NOMO-1 (cell line): Measurements from ENCODE around the gene DLG2.
A peak's percentile ranks its signal among the peaks of the same experiment; 100 is the strongest.
"Not testable (repeated sequence)": the region's sequence is repeated elsewhere in the genome, so short reads cannot be mapped to it uniquely, and the experiment has no call there.

Experiments used
- DNase-seq, 2 experiments: peaks; one replicate each; lab custom pipeline; 2025; ENCODE audit not compliant: unreplicated experiment in 2 of 2; lab: John Stamatoyannopoulos, UW

Gene DLG2

DNA sequence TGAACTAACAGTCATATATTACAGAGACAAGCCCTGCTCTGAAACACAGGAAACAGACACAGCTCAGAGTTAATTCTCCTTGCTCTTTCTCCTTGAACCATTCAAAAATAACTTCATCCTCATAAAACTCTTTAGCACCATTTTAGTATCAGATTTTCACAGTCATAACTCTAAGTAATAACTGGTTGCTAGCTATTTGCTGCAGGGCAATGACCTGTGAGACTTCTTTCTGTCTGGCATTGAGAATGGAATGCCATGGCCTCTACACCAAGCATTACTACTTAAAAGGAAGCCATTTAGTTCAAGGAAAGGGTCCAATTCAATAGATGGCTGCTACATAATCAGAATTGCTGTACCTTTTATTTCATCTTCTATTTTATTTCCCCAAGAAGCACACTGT lies 2154.3 kb downstream of the DLG2 start:
- no peak for DNase-seq

DNA sequence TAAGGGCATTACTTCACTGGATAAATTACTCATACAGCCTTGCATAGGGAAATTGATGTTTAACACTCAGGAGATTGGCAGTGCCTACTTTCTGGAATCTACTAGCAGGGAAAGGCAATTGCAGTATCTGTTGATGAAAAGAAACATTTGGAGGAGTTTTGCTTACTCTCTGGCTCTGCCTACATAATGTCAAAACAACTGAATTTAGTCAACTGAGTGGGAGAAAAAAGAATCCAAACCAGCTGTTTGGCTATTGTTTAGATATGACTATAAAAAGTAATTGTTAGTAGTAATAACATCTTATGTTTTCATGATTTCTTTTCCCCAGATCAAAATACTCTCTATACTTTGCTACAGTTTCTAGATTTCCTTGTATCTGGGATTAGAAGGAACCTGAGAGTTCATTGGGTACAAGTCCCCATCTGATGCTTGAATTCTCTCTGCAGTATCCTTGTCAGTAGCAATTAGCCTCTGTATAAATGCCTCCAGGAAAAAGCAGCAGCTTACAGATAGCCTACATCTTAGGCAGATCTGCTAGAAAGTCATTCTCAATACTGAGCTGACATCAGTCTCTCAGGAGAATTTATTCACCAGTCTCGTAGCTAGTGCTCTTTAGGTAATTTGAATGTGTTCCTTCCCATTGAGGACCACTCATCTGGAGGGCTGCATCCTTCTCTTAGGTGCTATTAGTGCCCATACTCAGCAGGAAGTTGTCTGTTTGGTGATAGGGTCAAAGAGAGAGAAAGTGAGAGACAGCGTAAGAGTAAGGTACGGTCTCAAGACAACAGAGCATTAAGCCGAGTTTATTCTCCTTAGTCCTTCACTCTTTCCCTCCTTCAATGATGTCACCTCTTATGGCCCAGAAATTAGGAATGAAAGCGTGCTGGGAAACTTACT lies 2155.1 kb downstream of the DLG2 start:
- DNase-seq = no peak

DNA sequence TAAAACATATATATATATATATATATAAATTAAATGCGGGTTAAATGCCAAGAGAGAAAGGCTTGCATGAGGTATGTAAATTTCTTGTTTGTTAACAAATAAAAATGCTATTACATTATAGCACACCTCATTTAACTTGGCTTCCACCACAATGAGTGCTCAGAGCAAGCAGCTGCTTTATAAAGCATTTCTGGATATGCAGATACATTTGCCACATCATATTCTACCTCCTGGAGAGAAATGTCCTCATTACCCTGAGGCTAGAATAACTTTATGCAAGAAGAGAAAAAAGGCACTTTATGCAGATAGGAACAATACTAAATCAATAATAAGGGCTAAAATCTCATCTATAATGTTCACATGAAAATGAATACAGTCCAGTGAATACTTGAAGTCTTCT lies 2159.3 kb downstream of the DLG2 start:
- no peak for DNase-seq

DNA sequence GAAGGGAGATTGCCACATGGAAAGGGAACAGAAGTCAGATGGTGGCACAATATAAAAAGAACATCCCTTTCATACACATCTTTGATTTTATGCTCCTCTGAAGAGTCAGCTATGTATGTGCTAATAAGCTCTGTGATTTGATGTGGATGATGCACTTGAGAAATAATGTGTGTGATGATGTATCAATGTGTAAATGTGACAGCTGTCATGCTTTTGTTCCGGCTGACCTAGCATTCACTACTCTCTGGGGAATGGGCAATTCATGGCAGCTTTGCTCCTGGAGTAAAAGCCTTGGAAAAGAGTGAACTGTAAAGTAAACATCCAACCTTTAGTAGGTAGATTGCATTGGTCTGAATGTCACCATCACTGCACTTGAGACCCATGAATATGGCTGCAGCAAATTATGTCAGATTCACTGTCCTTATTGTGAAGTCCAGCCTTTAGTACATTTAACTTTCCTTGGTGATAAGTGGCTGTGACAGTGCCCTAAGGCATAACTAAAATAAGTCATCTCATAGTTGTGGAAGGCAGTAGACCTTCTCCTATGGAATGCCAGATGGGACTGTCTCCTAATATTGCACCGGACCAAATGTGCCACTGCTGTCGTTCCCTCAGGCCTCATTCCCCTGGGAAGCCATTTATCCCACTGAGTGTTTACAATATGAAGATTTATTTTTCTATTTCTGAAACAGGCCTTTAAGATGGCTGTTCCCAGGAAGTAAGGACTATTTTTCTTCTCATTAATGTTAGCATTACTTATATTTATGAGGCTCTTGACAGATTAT lies 2162.8 kb downstream of the DLG2 start:
- no peak for DNase-seq

DNA sequence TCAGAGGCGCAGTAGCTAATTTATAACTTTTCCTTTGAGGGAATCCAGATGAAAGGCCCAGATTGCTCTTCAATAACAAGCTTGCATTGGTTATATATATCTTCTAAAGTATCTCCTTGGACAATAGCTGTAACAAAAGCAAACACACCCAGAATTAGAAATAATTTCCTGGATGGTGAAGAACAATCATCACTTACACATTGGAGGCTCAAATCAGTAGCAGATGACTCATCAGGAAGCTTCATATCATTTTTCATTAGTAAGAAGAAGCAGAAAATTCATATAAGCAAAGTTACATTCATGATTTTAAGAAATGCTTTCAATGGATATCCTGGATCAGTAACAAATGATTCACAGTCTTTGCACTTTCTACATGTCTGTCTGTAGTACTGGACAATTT lies 2167.3 kb downstream of the DLG2 start:
- no peak for DNase-seq

DNA sequence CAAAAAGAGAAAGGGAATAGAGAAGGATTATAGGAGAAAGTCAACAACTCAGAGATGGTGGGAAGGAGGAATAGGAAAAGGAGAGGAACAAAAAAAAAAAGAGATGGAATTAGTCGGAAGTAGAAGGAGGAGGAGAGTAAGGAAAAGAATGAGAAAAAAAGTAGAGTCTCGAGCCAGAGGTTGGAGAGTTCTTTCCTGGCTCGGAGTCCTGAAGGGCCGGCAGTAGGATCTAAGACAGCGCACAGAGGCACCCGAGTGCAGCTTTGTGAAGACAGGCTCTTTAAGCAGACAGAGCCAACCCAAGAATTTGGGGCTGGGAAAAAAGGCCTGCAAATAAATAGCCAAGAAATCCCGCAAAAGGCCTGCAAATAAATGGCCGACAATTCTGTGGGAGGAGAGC lies 2170.6 kb downstream of the DLG2 start:
- no peak for DNase-seq

DNA sequence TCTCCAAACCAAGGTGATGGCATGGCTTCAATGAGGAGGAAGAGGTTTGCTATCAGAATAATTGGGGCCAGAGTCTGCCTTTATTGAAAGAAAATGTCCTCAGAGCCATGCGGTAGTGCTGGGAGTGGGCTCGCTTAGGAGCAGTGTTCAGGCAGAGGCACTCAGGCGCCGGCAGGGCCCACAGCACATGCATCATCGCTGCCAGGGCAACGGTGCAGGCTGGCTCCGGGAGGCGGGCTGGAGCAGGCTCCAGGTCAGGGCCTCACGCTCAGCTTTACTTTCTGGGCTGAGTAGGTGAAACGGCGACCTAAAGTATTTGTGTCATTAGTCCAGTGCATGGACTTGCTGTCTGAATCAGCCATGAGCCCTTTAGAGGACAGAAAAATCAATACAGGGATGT lies 2171.1 kb downstream of the DLG2 start:
- DNase-seq = no peak

DNA sequence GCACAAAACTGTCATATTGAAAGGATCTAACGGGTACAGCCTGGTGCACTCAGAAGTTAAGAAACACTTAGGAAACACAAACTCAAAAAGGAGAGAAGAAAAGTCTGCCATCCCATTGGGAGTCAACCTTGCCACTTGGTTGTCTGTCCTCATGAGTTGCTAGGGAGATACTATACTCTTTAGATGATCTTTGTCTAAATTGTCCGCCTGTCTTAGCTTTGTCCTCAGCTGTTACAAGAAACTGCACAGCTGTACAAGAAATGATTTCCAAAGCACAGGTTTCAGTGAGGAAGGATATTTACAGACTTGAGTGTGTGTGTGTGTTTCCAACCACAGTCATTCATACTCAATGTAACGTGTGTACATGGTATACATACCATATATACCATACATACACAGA lies 2171.8 kb downstream of the DLG2 start:
- DNase-seq = no peak

DNA sequence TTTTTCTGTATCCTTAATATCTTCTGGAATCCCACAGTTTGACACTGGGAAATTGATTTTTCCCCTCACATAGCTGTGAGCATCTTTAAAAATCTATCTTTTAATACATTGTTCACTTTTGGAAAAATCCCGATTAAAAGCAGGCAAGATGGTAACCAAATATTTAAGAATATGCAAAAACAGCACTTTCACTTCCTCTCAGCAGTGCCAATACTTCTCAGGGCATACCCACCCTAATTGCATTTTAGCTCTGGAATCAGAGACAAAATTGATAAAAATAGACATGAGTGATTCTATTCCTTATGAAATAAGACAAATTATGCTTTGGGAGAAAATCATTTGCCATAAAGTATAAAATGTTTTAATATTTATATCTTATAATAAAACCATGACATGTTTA lies 2172.5 kb downstream of the DLG2 start:
- no peak for DNase-seq

DNA sequence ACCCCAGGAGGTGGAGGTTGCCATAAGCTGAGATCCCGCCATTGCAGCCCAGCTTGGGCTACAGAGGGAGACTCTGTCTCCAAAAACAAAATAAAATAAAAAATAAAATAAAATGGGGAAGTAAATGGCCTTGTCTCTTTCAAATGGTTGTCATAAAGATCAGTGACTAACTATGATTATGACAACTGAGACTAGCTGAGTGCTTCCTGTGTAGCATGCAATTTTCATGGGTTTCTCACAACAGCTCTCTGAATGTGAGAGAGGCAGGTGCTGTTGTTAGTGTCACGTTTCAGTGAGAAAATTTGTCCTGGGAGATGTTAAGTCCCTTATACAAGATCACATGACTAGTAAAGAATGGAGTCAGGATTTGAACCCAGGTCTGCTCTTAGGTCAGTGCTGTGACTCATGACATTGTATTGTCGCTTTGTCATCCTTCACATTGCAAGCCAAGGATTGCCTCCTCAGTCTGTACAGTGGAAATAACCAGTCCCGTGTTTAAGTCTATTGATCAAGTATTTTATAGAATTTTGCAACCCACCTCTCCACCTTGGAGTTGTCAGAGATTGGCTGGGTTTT lies 2177.7 kb downstream of the DLG2 start:
- DNase-seq = no peak

DNA sequence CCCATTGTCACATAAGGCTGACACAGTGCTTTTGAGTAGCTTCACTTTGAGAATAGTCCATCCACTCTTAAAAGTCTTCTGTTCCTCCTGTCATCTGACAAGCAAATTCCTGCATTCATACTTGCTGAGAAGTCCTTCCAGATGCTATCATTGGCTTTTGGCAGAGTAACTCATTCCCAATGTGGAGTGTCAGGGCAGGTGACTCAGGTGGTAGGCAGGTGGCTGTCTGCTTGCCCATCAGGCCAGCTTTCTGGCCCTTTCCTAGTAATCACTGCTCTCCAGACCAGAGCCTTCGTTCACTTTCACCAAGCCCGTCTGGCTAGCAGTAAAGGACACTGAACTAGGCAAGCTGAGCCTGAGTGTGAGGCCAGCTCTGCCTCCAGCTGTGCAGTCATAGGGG lies 2178.5 kb downstream of the DLG2 start:
- no peak for DNase-seq

DNA sequence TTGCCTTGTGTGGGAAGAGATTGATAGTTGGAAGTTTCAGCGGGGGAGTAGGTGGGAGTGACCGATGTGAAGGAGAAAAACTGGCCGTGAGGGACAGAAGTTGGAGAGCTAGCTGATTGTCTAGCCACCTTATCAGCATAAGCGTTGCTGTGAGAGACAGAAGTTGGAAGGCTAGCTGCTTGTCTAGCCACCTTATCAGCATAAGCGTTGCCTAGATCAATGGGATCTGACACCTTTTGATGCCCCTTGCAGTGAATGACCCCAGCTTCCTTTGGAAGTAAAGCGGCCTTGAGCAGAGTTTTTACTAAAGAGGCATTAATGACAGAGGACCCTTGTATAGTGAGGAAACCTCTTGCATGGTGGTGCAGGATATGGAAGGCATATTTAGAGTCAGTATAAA lies 2183.3 kb downstream of the DLG2 start:
- not testable (repeated sequence) for DNase-seq

DNA sequence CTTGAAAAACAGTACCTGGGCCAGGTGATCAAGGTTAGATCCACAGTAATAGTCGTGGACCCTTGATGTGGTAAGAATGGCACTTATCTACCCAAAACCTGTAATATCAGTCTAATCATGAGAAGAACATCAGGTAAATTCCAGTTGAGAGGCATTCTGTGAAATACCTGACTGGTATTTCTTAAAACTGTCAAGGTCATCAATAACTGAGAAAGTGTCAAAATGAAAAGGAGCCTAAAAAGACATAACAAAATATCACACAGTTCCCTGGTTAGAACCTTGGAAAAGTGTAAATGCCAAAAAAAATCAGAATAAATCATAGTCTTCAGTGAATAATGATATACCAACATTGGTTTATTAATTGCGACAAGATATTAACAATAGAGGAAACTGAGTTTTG lies 2185.5 kb downstream of the DLG2 start:
- DNase-seq = no peak

DNA sequence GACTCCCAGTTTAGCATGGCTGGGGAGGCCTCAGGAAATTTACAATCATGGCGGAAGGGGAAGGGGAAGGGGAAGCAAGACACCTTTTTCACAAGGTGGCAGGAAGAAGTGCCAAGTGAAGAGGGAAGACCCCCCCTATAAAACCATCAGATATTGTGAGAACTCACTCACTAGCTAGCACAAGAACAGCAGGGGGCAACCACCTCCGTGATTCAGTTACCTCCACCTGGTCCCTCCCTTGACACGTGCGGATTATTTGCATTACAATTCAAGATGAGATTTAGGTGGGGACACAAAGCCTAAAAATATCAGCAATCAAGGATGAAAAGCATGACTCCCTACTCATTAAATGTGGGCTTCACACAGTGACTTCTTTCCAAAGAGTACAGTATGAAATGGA lies 2186.0 kb downstream of the DLG2 start:
- no peak for DNase-seq

DNA sequence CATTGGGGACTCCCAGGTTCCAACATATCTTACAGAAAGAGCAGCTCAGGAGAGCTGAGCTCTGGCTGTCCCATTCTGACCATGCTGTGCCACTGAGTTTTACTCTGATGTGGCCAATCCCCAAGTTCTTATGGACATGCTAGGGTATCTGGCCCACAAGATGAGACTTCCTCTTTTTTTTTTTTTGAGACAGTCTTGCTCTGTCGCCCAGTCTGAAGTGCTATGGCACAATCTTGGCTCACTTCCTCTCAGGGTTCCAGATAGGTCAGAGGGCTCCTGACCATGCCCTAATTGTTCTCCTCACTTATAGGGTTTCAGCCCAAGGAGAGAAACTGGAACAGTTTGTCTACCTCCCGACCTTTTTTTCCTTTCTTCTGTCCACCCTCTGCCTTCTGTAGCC lies 2188.7 kb downstream of the DLG2 start:
- peak in 1 of 2 experiments; percentile 50 for DNase-seq

DNA sequence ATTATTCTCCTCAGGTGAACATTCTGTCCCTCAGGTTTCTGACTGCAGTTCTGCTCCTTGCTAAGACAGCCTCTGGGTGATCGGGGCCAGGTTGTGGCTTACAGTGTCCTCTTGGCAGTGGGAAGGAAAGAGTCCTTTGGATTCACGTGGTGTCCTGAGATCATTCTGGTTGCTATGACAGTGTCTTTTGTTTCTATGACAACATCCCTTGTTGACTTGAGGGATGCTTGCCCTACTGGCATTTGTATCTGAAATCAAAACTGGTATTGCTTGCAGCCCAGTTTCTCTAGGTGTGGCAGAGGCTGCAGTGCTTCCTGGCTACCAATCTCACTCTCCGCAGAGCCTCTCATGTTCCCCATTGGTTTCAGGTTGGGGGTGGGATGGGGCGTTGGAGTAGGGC lies 2189.2 kb downstream of the DLG2 start:
- DNase-seq = no peak

DNA sequence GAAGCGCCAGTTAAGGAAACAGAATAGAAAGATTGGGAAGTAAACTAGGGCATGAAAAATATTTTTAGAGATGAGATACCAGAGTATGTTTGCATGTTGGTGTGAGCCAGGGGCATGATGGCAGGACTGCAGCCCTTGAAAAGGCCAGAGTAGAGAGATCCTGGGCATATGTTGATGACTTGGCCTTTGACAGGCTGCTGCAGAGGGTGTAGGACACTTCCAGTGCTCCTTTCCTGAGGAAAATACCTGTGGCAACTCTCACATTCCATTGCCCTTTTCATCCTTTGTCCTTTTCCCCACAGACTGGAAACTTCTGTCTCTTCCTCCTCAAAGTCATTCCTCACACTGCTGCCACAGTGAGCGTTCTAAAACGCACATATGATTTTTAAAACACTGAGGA lies 2190.3 kb downstream of the DLG2 start:
- DNase-seq = no peak

DNA sequence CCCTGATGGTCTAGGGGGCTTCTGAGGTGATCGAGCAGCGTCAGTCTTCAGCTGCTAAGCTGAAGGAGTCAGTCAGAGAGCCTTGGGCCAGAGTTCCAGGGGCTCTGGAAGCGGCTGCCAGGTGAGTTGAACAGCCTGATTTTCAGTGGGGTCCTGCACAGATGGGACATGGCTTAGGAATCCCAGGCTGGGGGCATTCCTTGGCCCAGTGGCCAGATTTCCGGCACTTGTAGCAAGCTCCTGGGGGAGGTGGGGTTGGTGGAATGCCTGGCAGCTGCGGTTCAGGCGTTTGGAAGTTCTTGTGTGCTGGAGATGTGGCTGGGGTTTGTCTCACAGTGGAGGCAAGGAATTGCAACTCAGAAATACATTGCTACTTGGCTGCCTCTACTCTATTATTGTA lies 2192.3 kb downstream of the DLG2 start:
- not testable (repeated sequence) for DNase-seq

DNA sequence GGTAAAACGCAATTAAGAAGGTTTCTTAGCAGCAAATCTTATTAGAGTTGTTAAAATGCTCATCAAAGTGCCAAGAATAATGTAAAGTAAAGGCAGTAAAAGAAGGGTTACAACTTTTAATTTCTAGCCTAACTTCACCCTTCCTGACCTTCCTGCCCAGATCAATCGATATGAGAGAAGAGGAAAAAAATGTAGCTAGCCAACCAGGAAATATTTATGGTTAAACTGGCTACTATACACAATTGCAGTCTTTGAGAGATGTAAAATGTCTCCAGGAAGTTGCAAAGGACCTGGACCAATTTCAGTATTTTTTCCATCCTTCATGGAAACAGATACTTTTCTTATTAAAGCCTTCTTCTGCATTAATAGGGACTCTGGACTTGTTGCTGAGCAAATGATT lies 2199.2 kb downstream of the DLG2 start:
- DNase-seq = no peak

DNA sequence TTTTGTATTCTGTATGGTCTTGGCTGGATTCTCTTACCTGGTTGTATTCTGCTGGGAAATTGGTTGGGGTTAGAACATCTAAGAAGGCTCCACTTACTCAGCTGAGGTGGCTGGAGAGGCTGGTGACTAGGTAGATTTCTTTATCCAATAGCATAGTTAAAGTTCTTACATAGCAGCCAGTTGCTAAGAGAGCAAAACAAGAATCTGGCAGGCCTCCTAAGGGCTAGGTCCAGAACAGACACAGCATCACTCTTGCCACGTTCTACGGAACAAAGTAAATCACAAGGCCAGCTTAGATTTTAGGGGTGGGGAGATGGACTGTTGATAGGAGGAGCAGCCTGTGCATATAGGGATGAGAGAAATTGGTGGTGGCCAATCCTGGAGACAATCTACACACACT lies 2199.6 kb downstream of the DLG2 start:
- DNase-seq = no peak

DNA sequence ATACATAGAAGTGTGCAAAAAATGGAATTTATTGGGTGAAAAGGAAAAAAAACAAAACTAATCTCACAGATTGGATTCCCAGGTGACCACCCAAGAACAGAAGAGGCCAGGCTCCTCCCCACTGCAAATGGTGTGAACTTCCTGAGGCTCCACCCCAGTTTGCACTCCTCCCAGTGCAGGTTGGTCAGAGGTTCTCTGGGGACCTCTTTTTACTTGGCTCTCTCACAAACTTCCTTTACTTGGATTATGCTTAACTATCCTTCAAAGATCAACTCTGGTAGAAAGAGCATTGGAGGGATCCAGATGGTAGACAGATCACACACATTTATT lies 2202.0 kb downstream of the DLG2 start:
- no peak for DNase-seq
